CD4-positive, alpha-beta memory T cell (primary cell): ENCODE results near the gene SAT2. TPM values are rescaled to one million over a fixed set of nuclear protein-coding genes. Genes with fewer than 3 reads are reported as not detected.

ENCODE experiments used
- CTCF ChIA-PET: fragments of 350-600 bp; sonication (Branson Sonifier 250); formaldehyde crosslinking; loops from one replicate; lab custom pipeline; 2021; ENCODE audit warnings: inconsistent platforms; ENCODE audit not compliant: partially characterized antibody; lab: Charles Lee
- POLR2A ChIA-PET: fragments of 350-600 bp; sonication (Branson Sonifier 250); formaldehyde crosslinking; loops from one replicate; lab custom pipeline; 2021; ENCODE audit not compliant: partially characterized antibody; lab: Charles Lee
- DNase-seq, 5 donors: peaks; one replicate each; pipeline versions ENCODE4 v3.0.0 to v3.0.0-alpha.2; 2020 to 2022; ENCODE audit warnings: mixed read lengths in 1 of 5
- H3K27ac ChIP-seq: one replicate; pipeline ENCODE4 v1.7.0; 2013; ENCODE audit warnings: low read depth, low read length
- H3K27me3 ChIP-seq: 2 replicates; pipeline ENCODE4 v1.7.0; 2013; ENCODE audit warnings: mild to moderate bottlenecking, low read length, moderate library complexity; ENCODE audit not compliant: insufficient read depth
- H3K36me3 ChIP-seq: 2 replicates; pipeline ENCODE4 v1.7.0; 2013; ENCODE audit warnings: mild to moderate bottlenecking, low read length, moderate library complexity; ENCODE audit not compliant: insufficient read depth
- H3K4me1 ChIP-seq: 2 replicates; pipeline ENCODE4 v1.7.0; 2013; ENCODE audit warnings: mild to moderate bottlenecking, low read length, moderate library complexity; ENCODE audit not compliant: insufficient read depth
- H3K4me3 ChIP-seq, 2 donors: one replicate each; pipeline ENCODE4 v1.7.0; 2013; ENCODE audit warnings: low read length in 2 of 2, mild to moderate bottlenecking in 1 of 2
- H3K9me3 ChIP-seq, 2 donors: one replicate each; pipeline ENCODE4 v1.7.0; 2013; ENCODE audit warnings: low read length in 2 of 2, control low read depth in 1 of 2; ENCODE audit not compliant: control insufficient read depth in 1 of 2
- H3K27ac Mint-ChIP-seq, 7 donors: one replicate each; pipeline ENCODE4 v1.8.0; 2020 to 2021; ENCODE audit warnings: mixed read lengths in 7 of 7, mild to moderate bottlenecking in 6 of 7, inconsistent platforms in 3 of 7, moderate library complexity in 3 of 7
- H3K27me3 Mint-ChIP-seq, 2 donors: one replicate each; pipeline ENCODE4 v1.8.0; 2020 to 2021; ENCODE audit warnings: mixed read lengths in 2 of 2
- H3K36me3 Mint-ChIP-seq, 2 donors: one replicate each; pipeline ENCODE4 v1.8.0; 2020 to 2021; ENCODE audit warnings: mixed read lengths in 2 of 2, inconsistent platforms in 1 of 2, mild to moderate bottlenecking in 1 of 2
- H3K4me1 Mint-ChIP-seq, 4 donors: one replicate each; pipeline ENCODE4 v1.8.0; 2020 to 2021; ENCODE audit warnings: mixed read lengths in 4 of 4, mild to moderate bottlenecking in 1 of 4
- H3K4me3 Mint-ChIP-seq, 8 donors: one replicate each; pipeline ENCODE4 v1.8.0; 2020 to 2021; ENCODE audit warnings: mixed read lengths in 8 of 8, mild to moderate bottlenecking in 7 of 8, moderate library complexity in 6 of 8, inconsistent platforms in 3 of 8
- H3K9me3 Mint-ChIP-seq, 8 donors: one replicate each; pipeline ENCODE4 v1.8.0; 2020 to 2021; ENCODE audit warnings: mixed read lengths in 8 of 8, mild to moderate bottlenecking in 5 of 8, inconsistent platforms in 3 of 8, moderate library complexity in 1 of 8
- intact Hi-C: fragments of 100-400 bp; cut with micrococcal nuclease; formaldehyde crosslinking; loops from one replicate; pipeline ENCODE4 v1.15.1; 2023
- polyA plus RNA-seq, 2 donors: library from polyadenylated mRNA; unstranded; fragments of 300-500 nt; fragmentation: Illumina TruSeq; gene quantifications; one replicate each; pipeline ENCODE4 v1.2.3, GENCODE V29; 2021
- total RNA-seq, 2 experiments: library from RNA; stranded (reverse); gene quantifications; one replicate each; pipeline ENCODE4 v1.2.3, GENCODE V29; 2021

SAT2 gene
- total RNA-seq (10 to 100 TPM; 65.8 to 76.9 TPM), polyA plus RNA-seq (10 to 100 TPM; 27.0 to 50.8 TPM)

DNA sequence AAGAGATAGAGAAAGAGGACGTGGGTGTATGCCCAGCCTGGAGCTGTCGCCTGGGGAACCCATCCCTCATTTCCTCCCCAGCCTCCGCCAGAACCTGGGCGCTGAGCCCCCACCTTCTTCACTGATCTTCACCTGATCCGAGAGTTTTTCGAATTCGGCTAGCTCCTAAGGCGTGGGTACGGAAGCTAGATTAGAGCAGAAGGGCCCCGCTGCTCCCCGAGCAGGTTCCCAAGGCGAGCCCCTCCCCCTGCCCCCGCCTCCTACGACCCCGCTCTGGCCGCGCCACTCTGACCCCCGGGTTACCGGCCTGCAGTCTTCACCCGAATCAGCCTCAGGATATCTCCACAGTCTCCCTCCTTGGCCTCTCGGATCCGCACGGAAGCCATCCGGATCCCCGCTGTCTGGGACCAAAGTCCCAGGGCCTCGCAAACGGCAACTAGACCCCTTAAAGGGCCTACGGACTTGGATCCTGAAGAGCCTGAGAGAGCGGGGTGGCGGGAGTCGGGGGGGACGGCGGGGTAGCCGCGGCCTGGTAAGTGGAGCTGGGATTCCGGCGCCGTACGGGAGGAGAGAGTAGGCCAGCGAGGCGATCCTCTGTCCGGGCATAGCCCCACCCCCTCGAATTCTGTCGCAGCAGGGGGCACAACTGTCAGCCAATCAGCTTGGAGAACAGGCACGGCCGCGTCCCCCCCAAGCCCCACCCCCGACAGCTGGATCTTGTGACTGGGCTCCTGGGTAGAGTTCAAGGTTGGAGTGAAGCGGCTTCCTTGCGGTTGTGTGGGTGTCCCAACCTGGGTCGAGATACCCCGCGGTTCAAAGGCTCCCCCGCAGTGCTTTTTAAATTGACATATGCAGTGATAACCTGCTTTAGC lies at the start of gene SAT2:
TSS of gene SAT2 (minus strand) at position 572 of the 872 bp plus-strand sequence. CDS start at position 386, 186 bp downstream.
- peaks cover 0 to 6% of the 10 kb centered on the region in 2 donors for H3K36me3 Mint-ChIP-seq
- no peaks in the 10 kb centered on the region for H3K9me3 Mint-ChIP-seq
- intact Hi-C loops: loop anchor here (1.0 kb wide), 2 partner anchors 12 to 59 kb away; no protein-coding TSS in a partner anchor
- H3K27me3 Mint-ChIP-seq: no peaks in the 10 kb centered on the region
- no peaks in the 10 kb centered on the region for H3K36me3 ChIP-seq
- H3K4me1 ChIP-seq: peaks cover 13% of the 10 kb centered on the region
- CTCF ChIA-PET: interaction anchor here (0.9 to 2.9 kb wide), 8 partner anchors 9 to 109 kb away, joined by 3 to 28 read pairs (median 4); partner anchors contain the start of genes FXR2, TP53 and WRAP53
- peaks cover 4 to 20% (median 14%) of the 10 kb centered on the region in 4 donors for H3K4me1 Mint-ChIP-seq
- peak within 1 kb of the TSS; percentile 82 for H3K27ac ChIP-seq
- H3K4me3 ChIP-seq: peak within 1 kb of the TSS; percentile 76 to 82
- peak within 1 kb of the TSS; percentile 75 to 96 (median 91) for H3K27ac Mint-ChIP-seq
- H3K4me3 Mint-ChIP-seq: peak within 1 kb of the TSS; percentile 91 to 95 (median 93)
- H3K9me3 ChIP-seq: no peaks in the 10 kb centered on the region
- no peaks in the 10 kb centered on the region for H3K27me3 ChIP-seq
- POLR2A ChIA-PET: interaction anchor here (0.7 to 3.8 kb wide), 19 partner anchors 11 to 668 kb away, joined by 3 to 84 read pairs (median 4); partner anchors contain the start of genes ATP1B2, CD68, FXR2 and MPDU1
- peak; percentile 73 to 88 (median 75) for DNase-seq

DNA sequence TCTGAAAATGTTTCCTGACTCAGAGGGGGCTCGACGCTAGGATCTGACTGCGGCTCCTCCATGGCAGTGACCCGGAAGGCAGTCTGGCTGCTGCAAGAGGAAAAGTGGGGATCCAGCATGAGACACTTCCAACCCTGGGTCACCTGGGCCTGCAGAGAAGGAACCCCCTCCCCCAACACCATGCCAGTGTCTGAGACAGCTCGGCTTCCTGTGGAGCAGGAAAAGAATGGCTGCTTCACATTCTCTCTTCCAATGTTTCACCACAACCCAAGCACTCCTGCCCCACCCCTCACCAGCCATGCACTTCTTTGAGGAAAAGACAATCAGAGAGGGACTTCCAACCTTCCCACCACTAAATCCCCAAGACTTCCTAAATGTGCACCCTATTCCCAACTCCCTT lies 48.9 kb upstream of the SAT2 start:
- Histone ChIP-seq H3K4me1 (no peaks in the 10 kb centered on the region), H3K27me3 (no peaks in the 10 kb centered on the region), H3K36me3 (peaks cover 27% of the 10 kb centered on the region), H3K9me3 (peaks cover 6 to 7% of the 10 kb centered on the region in 2 donors), H3K27ac (no peak overlapping the region), H3K4me3 (no peak overlapping the region)
- Mint-ChIP-seq H3K4me3 (no peak overlapping the region), H3K27ac (no peak overlapping the region), H3K9me3 (peaks cover 0 to 11% (median 6%) of the 10 kb centered on the region in 8 donors), H3K36me3 (peaks cover 44 to 46% of the 10 kb centered on the region in 2 donors), H3K27me3 (no peaks in the 10 kb centered on the region), H3K4me1 (peaks cover 5 to 14% (median 9%) of the 10 kb centered on the region in 4 donors)
- ChIA-PET CTCF (interaction anchor here (2.0 kb wide), 1 partner anchor 10 kb away, joined by 8 read pairs; the partner anchor contains the start of gene TP53), POLR2A (interaction anchor here (2.2 kb wide), 1 partner anchor 10 kb away, joined by 9 read pairs; the partner anchor contains the start of gene TP53)
- no peak for DNase-seq
- intact Hi-C loops: no loop called here

DNA sequence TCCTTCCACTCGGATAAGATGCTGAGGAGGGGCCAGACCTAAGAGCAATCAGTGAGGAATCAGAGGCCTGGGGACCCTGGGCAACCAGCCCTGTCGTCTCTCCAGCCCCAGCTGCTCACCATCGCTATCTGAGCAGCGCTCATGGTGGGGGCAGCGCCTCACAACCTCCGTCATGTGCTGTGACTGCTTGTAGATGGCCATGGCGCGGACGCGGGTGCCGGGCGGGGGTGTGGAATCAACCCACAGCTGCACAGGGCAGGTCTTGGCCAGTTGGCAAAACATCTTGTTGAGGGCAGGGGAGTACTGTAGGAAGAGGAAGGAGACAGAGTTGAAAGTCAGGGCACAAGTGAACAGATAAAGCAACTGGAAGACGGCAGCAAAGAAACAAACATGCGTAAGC lies 47.3 kb upstream of the SAT2 start:
- CTCF ChIA-PET: interaction anchor here (0.7 to 2.0 kb wide), 2 partner anchors 13 to 125 kb away, joined by 3 to 6 read pairs; partner anchors contain the start of genes TP53 and WRAP53

DNA sequence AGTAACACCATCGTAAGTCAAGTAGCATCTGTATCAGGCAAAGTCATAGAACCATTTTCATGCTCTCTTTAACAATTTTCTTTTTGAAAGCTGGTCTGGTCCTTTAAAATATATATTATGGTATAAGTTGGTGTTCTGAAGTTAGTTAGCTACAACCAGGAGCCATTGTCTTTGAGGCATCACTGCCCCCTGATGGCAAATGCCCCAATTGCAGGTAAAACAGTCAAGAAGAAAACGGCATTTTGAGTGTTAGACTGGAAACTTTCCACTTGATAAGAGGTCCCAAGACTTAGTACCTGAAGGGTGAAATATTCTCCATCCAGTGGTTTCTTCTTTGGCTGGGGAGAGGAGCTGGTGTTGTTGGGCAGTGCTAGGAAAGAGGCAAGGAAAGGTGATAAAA lies 45.6 kb upstream of the SAT2 start:
- intact Hi-C loops: no loop called here
- Mint-ChIP-seq H3K36me3 (peaks cover 60 to 67% of the 10 kb centered on the region in 2 donors), H3K27me3 (no peaks in the 10 kb centered on the region), H3K4me1 (peaks cover 5 to 7% (median 6%) of the 10 kb centered on the region in 4 donors), H3K27ac (no peak overlapping the region), H3K4me3 (no peak overlapping the region), H3K9me3 (peaks cover 0 to 11% (median 6%) of the 10 kb centered on the region in 8 donors)
- H3K27ac ChIP-seq: no peak overlapping the region
- CTCF ChIA-PET: interaction anchor here (0.8 to 1.9 kb wide), 5 partner anchors 10 to 46 kb away, joined by 3 to 13 read pairs (median 3); partner anchors contain the start of genes ATP1B2, SAT2 and TP53
- H3K9me3 ChIP-seq: peaks cover 6 to 7% of the 10 kb centered on the region in 2 donors
- DNase-seq: no peak
- H3K4me1 ChIP-seq: no peaks in the 10 kb centered on the region
- POLR2A ChIA-PET: interaction anchor here (4.6 kb wide), 1 partner anchor 14 kb away, joined by 47 read pairs; the partner anchor contains the start of genes TP53 and WRAP53
- H3K27me3 ChIP-seq: no peaks in the 10 kb centered on the region
- no peak overlapping the region for H3K4me3 ChIP-seq
- peaks cover 45% of the 10 kb centered on the region for H3K36me3 ChIP-seq

More for the DNA sequence above, 47.3 kb upstream of the SAT2 start:
- no peaks in the 10 kb centered on the region for H3K27me3 Mint-ChIP-seq
- peaks cover 54 to 57% of the 10 kb centered on the region in 2 donors for H3K36me3 Mint-ChIP-seq
- POLR2A ChIA-PET: interaction anchor here (1.0 to 4.6 kb wide), 2 partner anchors 12 to 359 kb away, joined by 3 to 47 read pairs; partner anchors contain the start of genes TP53 and WRAP53
- peaks cover 34% of the 10 kb centered on the region for H3K36me3 ChIP-seq
- no peak for DNase-seq
- H3K4me3 ChIP-seq: no peak overlapping the region
- H3K9me3 Mint-ChIP-seq: peaks cover 0 to 11% (median 6%) of the 10 kb centered on the region in 8 donors
- no peak overlapping the region for H3K4me3 Mint-ChIP-seq
- peak overlapping the region in 2 of 7 donors; percentile 17 to 74 for H3K27ac Mint-ChIP-seq
- intact Hi-C loops: no loop called here
- peaks cover 5 to 12% (median 8%) of the 10 kb centered on the region in 4 donors for H3K4me1 Mint-ChIP-seq
- H3K27ac ChIP-seq: no peak overlapping the region
- H3K4me1 ChIP-seq: no peaks in the 10 kb centered on the region
- H3K9me3 ChIP-seq: peaks cover 6 to 7% of the 10 kb centered on the region in 2 donors
- no peaks in the 10 kb centered on the region for H3K27me3 ChIP-seq

DNA sequence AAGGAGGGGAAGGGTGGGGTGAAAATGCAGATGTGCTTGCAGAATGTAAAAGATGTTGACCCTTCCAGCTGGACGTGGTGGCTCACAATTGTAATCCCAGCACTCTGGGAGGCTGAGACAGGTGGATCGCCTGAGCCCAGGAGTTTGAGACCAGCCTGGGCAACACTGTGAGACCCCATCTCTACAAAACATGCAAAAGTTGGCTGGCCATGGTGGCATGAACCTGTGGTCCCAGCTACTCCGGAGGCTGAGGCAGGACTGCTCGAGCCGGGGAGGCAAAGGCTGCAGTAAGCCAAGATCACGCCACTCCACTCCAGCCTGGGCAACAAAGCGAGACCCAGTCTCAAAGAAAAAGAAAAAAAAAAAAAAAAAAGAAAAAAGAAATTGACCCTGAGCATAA lies 40.9 kb upstream of the SAT2 start:
- Mint-ChIP-seq H3K27ac (no peak overlapping the region), H3K9me3 (peaks cover 0 to 5% (median 3%) of the 10 kb centered on the region in 8 donors), H3K36me3 (peaks cover 33 to 50% of the 10 kb centered on the region in 2 donors), H3K4me1 (no peaks in the 10 kb centered on the region), H3K27me3 (no peaks in the 10 kb centered on the region), H3K4me3 (no peak overlapping the region)
- peaks cover 25% of the 10 kb centered on the region for H3K36me3 ChIP-seq
- H3K9me3 ChIP-seq: peaks cover 1 to 4% of the 10 kb centered on the region in 2 donors
- ChIA-PET CTCF (interaction anchor here (2.5 kb wide), 1 partner anchor 19 kb away, joined by 6 read pairs; the partner anchor contains the start of genes TP53 and WRAP53), POLR2A (no interaction called here)
- H3K4me1 ChIP-seq: no peaks in the 10 kb centered on the region
- intact Hi-C loops: no loop called here
- no peak for DNase-seq
- no peak overlapping the region for H3K27ac ChIP-seq
- H3K27me3 ChIP-seq: no peaks in the 10 kb centered on the region
- H3K4me3 ChIP-seq: no peak overlapping the region

DNA sequence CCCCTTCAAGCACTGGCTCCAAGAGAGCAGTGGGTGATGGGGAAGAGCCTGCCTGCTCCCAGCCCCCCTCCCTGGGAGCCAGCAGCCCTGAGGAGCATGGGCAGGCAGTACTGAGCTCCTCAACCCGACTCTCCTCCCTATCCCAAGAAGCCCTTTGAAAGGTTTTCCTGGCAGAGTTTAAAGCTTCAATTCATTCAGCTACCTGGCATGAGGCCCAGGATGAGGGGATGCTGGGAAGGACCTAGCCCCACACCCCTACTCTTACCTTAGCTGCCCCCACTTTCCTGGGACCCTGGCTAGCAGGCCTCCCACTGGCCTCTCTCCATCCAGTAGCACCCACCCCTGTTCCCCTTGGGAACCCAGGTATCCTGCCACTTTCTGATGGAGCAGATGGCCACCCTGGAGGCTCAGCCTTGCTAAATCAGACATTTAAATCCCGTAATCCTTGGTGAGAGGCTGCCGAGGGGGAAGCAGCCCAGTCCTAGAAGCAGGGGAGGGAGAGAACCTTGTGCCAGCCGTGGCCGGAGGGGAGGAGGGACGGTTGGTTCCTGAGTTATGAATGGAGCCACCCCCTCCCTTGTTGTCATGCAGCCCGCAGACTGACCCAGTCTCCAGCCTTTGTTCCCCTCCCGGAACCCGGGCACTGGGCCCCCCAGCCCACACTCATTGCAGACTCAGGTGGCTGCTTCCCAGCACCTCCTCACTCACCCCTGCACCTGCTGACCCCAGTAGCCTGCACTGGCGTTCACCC lies 40.2 kb upstream of the SAT2 start:
- POLR2A ChIA-PET: interaction anchor here (0.6 to 2.4 kb wide), 2 partner anchors 19 to 52 kb away, joined by 4 to 14 read pairs; partner anchors contain the start of gene TP53
- intact Hi-C loops: no loop called here
- no peaks in the 10 kb centered on the region for H3K4me1 Mint-ChIP-seq
- no peaks in the 10 kb centered on the region for H3K9me3 Mint-ChIP-seq
- Histone ChIP-seq H3K9me3 (no peaks in the 10 kb centered on the region), H3K27me3 (no peaks in the 10 kb centered on the region), H3K4me3 (no peak overlapping the region), H3K4me1 (no peaks in the 10 kb centered on the region), H3K27ac (no peak overlapping the region), H3K36me3 (peaks cover 19% of the 10 kb centered on the region)
- peaks cover 27 to 45% of the 10 kb centered on the region in 2 donors for H3K36me3 Mint-ChIP-seq
- H3K27me3 Mint-ChIP-seq: no peaks in the 10 kb centered on the region
- no peak for DNase-seq
- CTCF ChIA-PET: interaction anchor here (2.5 kb wide), 1 partner anchor 20 kb away, joined by 6 read pairs; the partner anchor contains the start of genes TP53 and WRAP53
- H3K4me3 Mint-ChIP-seq: no peak overlapping the region
- no peak overlapping the region for H3K27ac Mint-ChIP-seq
